NCI-H1048 (cell line): ENCODE measurements around the gene CLCN7.
A peak's percentile ranks its signal among the peaks of the same experiment; 100 is the strongest.

Experiments used
- DNase-seq: peaks from one replicate; lab custom pipeline; 2025; lab: John Stamatoyannopoulos, UW

CLCN7 gene

GRCh38 chr16:1474796-1475551, at the start of gene CLCN7:
Gene CLCN7 (minus strand): TSS chr16:1475028. CDS start chr16:1474974, 54 bp downstream.
- DNase-seq, result peak; percentile 37

GRCh38 chr16:1524366-1524765, 49.5 kb upstream of the CLCN7 start:
- no peak for DNase-seq

GRCh38 chr16:1523581-1524245, 48.9 kb upstream of the CLCN7 start:
- DNase-seq, result no peak

- no peak for DNase-seq
Observed at GRCh38 chr16:1520461-1520860, 45.6 kb upstream of the CLCN7 start.

- no peak for DNase-seq
Observed at GRCh38 chr16:1519831-1520230, 45.0 kb upstream of the CLCN7 start.

- no peak for DNase-seq
Observed at GRCh38 chr16:1518626-1519135, 43.9 kb upstream of the CLCN7 start.

- no peak for DNase-seq
Observed at GRCh38 chr16:1514507-1514906, 39.7 kb upstream of the CLCN7 start.

GRCh38 chr16:1512774-1513173, 37.9 kb upstream of the CLCN7 start:
- DNase-seq, result no peak

- no peak for DNase-seq
Observed at GRCh38 chr16:1511662-1512569, 37.1 kb upstream of the CLCN7 start.

GRCh38 chr16:1510941-1511351, 36.1 kb upstream of the CLCN7 start:
- DNase-seq, result no peak

- DNase-seq, result no peak
Observed at GRCh38 chr16:1510272-1510671, 35.4 kb upstream of the CLCN7 start.

GRCh38 chr16:1509307-1510221, 34.7 kb upstream of the CLCN7 start:
- DNase-seq, result no peak

GRCh38 chr16:1508494-1509187, 33.8 kb upstream of the CLCN7 start:
- no peak for DNase-seq

GRCh38 chr16:1506494-1507213, 31.8 kb upstream of the CLCN7 start:
- no peak for DNase-seq

GRCh38 chr16:1505912-1506311, 31.1 kb upstream of the CLCN7 start:
- no peak for DNase-seq

- no peak for DNase-seq
Observed at GRCh38 chr16:1505073-1505844, 30.4 kb upstream of the CLCN7 start.

GRCh38 chr16:1503110-1503955, 28.5 kb upstream of the CLCN7 start:
- DNase-seq, result no peak
